ENCODE results near the gene GIMAP2.

The GIMAP2 gene

GRCh38 chr7:150721970-150722373 is 36.5 kb downstream of the GIMAP2 start:
- no peaks in the 10 kb centered on the region for H3K4me1 ChIP-seq (ENCODE audit: insufficient read depth, low read length, severe bottlenecking)
- H3K27ac ChIP-seq (ENCODE audit: low read depth, low read length, poor library complexity, severe bottlenecking): no peak overlapping the region
- H3K4me2 ChIP-seq (ENCODE audit: low read length): no peak overlapping the region
- no peak overlapping the region for H2AFZ ChIP-seq (ENCODE audit: low read length)
- H3K9me3 ChIP-seq (ENCODE audit: low read length): no peaks in the 10 kb centered on the region
- H3F3A ChIP-seq (ENCODE audit: insufficient read depth, low read length): no peaks in the 10 kb centered on the region
- H4K20me1 ChIP-seq (ENCODE audit: insufficient read depth, low read length): no peaks in the 10 kb centered on the region
- no peak overlapping the region for H3K9ac ChIP-seq (ENCODE audit: low read length)
- no peaks in the 10 kb centered on the region for H3K36me3 ChIP-seq (ENCODE audit: insufficient read depth, low read length)
- TF ChIP-seq CTCF (IDR thresholded peaks at IDR 0.05; ENCODE audit: low read length): no peak
- no peak for TF ChIP-seq EZH2 (IDR thresholded peaks at IDR 0.05; ENCODE audit: borderline replicate concordance, low read length)
- H3K9me2 ChIP-seq (ENCODE audit: low read depth, low read length): no peaks in the 10 kb centered on the region
- peaks cover 8% of the 10 kb centered on the region; the same call in 1 of the 2 replicates for H3K27me3 ChIP-seq (ENCODE audit: insufficient read depth, low read length)
- no peaks in the 10 kb centered on the region for H3K79me2 ChIP-seq (ENCODE audit: insufficient read depth, low read length)
- H3K4me3 ChIP-seq (ENCODE audit: low read depth, low read length, poor library complexity, severe bottlenecking): no peak overlapping the region

- H3F3A ChIP-seq (ENCODE audit: insufficient read depth, low read length): no peaks in the 10 kb centered on the region
- no peaks in the 10 kb centered on the region for H4K20me1 ChIP-seq (ENCODE audit: insufficient read depth, low read length)
- H3K9me3 ChIP-seq (ENCODE audit: low read length): no peaks in the 10 kb centered on the region
- no peaks in the 10 kb centered on the region for H3K79me2 ChIP-seq (ENCODE audit: insufficient read depth, low read length)
- no peak overlapping the region for H3K27ac ChIP-seq (ENCODE audit: low read depth, low read length, poor library complexity, severe bottlenecking)
- no peak overlapping the region for H2AFZ ChIP-seq (ENCODE audit: low read length)
- no peaks in the 10 kb centered on the region for H3K36me3 ChIP-seq (ENCODE audit: insufficient read depth, low read length)
- no peak overlapping the region for H3K4me3 ChIP-seq (ENCODE audit: low read depth, low read length, poor library complexity, severe bottlenecking)
- no peaks in the 10 kb centered on the region for H3K4me1 ChIP-seq (ENCODE audit: insufficient read depth, low read length, severe bottlenecking)
- no peaks in the 10 kb centered on the region for H3K9me2 ChIP-seq (ENCODE audit: low read depth, low read length)
- no peak overlapping the region for H3K9ac ChIP-seq (ENCODE audit: low read length)
- peaks cover 8% of the 10 kb centered on the region; the same call in 1 of the 2 replicates for H3K27me3 ChIP-seq (ENCODE audit: insufficient read depth, low read length)
- H3K4me2 ChIP-seq (ENCODE audit: low read length): no peak overlapping the region
- TF ChIP-seq EZH2 (IDR thresholded peaks at IDR 0.05; ENCODE audit: borderline replicate concordance, low read length) (no peak), CTCF (IDR thresholded peaks at IDR 0.05; ENCODE audit: low read length) (no peak)
These were observed 37.0 kb downstream of the GIMAP2 start for GRCh38 chr7:150722431-150722931.

- Histone ChIP-seq H4K20me1 (ENCODE audit: insufficient read depth, low read length) (no peaks in the 10 kb centered on the region), H3K36me3 (ENCODE audit: insufficient read depth, low read length) (no peaks in the 10 kb centered on the region), H3K9me2 (ENCODE audit: low read depth, low read length) (no peaks in the 10 kb centered on the region), H3K9me3 (ENCODE audit: low read length) (0 out of 2 replicates have a peak, but pooled peaks cover 4% of the 10 kb centered on the region), H2AFZ (ENCODE audit: low read length) (no peak overlapping the region), H3K4me3 (ENCODE audit: low read depth, low read length, poor library complexity, severe bottlenecking) (no peak overlapping the region), H3K27me3 (ENCODE audit: insufficient read depth, low read length) (peaks cover 8% of the 10 kb centered on the region; the same call in 1 of the 2 replicates), H3K4me2 (ENCODE audit: low read length) (no peak overlapping the region), H3K4me1 (ENCODE audit: insufficient read depth, low read length, severe bottlenecking) (no peaks in the 10 kb centered on the region), H3K9ac (ENCODE audit: low read length) (no peak overlapping the region), H3K79me2 (ENCODE audit: insufficient read depth, low read length) (no peaks in the 10 kb centered on the region), H3K27ac (ENCODE audit: low read depth, low read length, poor library complexity, severe bottlenecking) (no peak overlapping the region), H3F3A (ENCODE audit: insufficient read depth, low read length) (no peaks in the 10 kb centered on the region)
- TF ChIP-seq EZH2 (IDR thresholded peaks at IDR 0.05; ENCODE audit: borderline replicate concordance, low read length) (no peak), CTCF (IDR thresholded peaks at IDR 0.05; ENCODE audit: low read length) (no peak)
These were observed 38.0 kb downstream of the GIMAP2 start for GRCh38 chr7:150723467-150723866.

All from OCI-LY1 (cell line).